ENCODE measurements around the gene NFATC2. TPM values are rescaled to one million over a fixed set of nuclear protein-coding genes. Genes with fewer than 3 reads are reported as not detected.
"Not testable (repeated sequence)": the region's sequence is repeated elsewhere in the genome, so short reads cannot be mapped to it uniquely, and the experiment has no call there.

Gene NFATC2
- polyA plus RNA-seq, 1 donor from 2014 or later = not detected

DNA sequence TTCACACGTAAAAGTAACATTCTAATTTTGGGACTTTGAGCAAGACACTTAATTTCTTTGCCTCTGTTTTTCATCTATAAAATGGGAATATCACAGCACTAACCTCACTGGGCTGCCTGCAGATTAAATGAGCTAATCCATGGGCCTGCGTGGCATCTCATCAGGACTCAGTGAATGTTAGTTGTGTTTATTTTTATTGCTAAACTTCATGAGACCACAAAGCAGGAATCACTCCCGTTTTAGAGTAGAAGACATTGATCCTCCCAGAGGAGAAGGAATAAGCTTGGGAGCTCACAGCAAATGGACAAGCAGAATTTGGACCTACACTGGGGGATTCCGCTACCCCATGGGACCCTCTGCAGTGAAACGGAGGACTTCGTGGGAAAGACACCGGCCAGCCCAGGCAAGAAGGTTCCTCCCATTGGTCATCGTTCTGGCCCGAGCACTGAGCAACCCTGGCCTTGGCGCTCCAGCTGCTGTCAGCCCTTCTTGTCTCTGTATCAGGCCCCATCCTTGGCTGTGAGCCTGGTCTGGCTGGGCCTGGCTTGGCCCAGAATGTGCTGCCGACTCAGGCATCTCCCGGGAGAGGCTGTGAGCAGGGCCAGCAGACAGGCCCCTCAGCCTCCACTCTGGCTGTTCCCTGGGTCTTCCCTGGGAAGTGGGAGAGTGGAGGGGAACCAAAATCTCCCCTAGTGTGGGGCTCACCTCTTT, 79.8 kb downstream of the NFATC2 start:
- H3K4me2 ChIP-seq (ENCODE audit: low read length) = no peak overlapping the region
- no peaks in the 10 kb centered on the region for H3K27me3 ChIP-seq (ENCODE audit: insufficient read depth, low read depth, low read length)
- H3K9me3 ChIP-seq (ENCODE audit: low read length) = no peaks in the 10 kb centered on the region
- H3K9ac ChIP-seq (ENCODE audit: low read length) = no peak overlapping the region
- TF ChIP-seq EZH2 (IDR thresholded peaks at IDR 0.05; ENCODE audit: borderline replicate concordance, insufficient read depth, low read length, poor library complexity, severe bottlenecking) = no peak
- TF ChIP-seq POLR2AphosphoS5 (IDR thresholded peaks at IDR 0.05) = no peak
- no peak for TF ChIP-seq EP300 (conservative IDR thresholded peaks at IDR 0.05; ENCODE audit: poor library complexity, severe bottlenecking)
- TF ChIP-seq, protein P1, sequence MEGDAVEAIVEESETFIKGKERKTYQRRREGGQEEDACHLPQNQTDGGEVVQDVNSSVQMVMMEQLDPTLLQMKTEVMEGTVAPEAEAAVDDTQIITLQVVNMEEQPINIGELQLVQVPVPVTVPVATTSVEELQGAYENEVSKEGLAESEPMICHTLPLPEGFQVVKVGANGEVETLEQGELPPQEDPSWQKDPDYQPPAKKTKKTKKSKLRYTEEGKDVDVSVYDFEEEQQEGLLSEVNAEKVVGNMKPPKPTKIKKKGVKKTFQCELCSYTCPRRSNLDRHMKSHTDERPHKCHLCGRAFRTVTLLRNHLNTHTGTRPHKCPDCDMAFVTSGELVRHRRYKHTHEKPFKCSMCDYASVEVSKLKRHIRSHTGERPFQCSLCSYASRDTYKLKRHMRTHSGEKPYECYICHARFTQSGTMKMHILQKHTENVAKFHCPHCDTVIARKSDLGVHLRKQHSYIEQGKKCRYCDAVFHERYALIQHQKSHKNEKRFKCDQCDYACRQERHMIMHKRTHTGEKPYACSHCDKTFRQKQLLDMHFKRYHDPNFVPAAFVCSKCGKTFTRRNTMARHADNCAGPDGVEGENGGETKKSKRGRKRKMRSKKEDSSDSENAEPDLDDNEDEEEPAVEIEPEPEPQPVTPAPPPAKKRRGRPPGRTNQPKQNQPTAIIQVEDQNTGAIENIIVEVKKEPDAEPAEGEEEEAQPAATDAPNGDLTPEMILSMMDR (IDR thresholded peaks at IDR 0.05; ENCODE audit: poor library complexity, severe bottlenecking) = no peak
- no peak for TF ChIP-seq MXI1 (conservative IDR thresholded peaks at IDR 0.05; ENCODE audit: poor library complexity, severe bottlenecking)
- no peak for TF ChIP-seq REST (IDR thresholded peaks at IDR 0.05; ENCODE audit: borderline replicate concordance)
- TF ChIP-seq SMC3 (conservative IDR thresholded peaks at IDR 0.05; ENCODE audit: poor library complexity) = no peak
- no peak for TF ChIP-seq TAF1 (IDR thresholded peaks at IDR 0.05; ENCODE audit: low read depth)
- TF ChIP-seq RAD21 (conservative IDR thresholded peaks at IDR 0.05) = no peak
- no peak overlapping the region for H3K27ac ChIP-seq (ENCODE audit: low read length)
- H3K4me3 ChIP-seq (ENCODE audit: low read length) = no peak overlapping the region
- H3K36me3 ChIP-seq (ENCODE audit: insufficient read depth, low read length) = no peaks in the 10 kb centered on the region
- H3K9me2 ChIP-seq (ENCODE audit: insufficient read depth, low read length) = no peaks in the 10 kb centered on the region
- H3F3A ChIP-seq (ENCODE audit: insufficient read depth, low read length, poor library complexity, severe bottlenecking) = no peaks in the 10 kb centered on the region
- no peak overlapping the region for H2AFZ ChIP-seq (ENCODE audit: low read depth, low read length)
- no peaks in the 10 kb centered on the region for H3K79me2 ChIP-seq (replicated peaks; ENCODE audit: insufficient read depth, low read length)
- H4K20me1 ChIP-seq (ENCODE audit: insufficient read depth) = no peaks in the 10 kb centered on the region

DNA sequence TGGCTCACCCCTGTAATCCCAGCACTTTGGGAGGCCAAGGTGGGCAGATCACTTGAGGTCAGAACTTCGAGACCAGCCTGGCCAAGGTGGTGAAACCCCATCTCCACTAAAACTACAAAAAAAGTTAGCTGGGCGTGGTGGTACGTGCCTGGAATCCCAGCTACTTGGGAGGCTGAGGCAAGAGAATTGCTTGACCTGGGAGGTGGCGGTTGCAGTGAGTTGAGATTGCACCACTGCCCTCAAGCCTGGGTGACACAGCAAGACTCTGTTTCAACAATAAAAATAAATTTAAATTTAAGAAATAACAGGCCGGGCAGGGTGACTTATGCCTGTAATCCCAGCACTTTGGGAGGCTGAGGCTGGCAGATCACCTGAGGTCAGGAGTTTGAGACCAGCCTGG, 80.7 kb downstream of the NFATC2 start:
- H3K79me2 ChIP-seq (replicated peaks; ENCODE audit: insufficient read depth, low read length); H3K36me3 ChIP-seq (ENCODE audit: insufficient read depth, low read length); H3K27ac ChIP-seq (ENCODE audit: low read length); H3K4me2 ChIP-seq (ENCODE audit: low read length); H3F3A ChIP-seq (ENCODE audit: insufficient read depth, low read length, poor library complexity, severe bottlenecking); H3K27me3 ChIP-seq (ENCODE audit: insufficient read depth, low read depth, low read length); H3K9ac ChIP-seq (ENCODE audit: low read length); H3K9me2 ChIP-seq (ENCODE audit: insufficient read depth, low read length); H3K9me3 ChIP-seq (ENCODE audit: low read length); H4K20me1 ChIP-seq (ENCODE audit: insufficient read depth); H2AFZ ChIP-seq (ENCODE audit: low read depth, low read length); H3K4me3 ChIP-seq (ENCODE audit: low read length): not testable (repeated sequence)
